Parathyroid adenoma (tissue), 2 donors: ENCODE measurements around the gene PRMT3.

Source experiments
- H2AFZ ChIP-seq: fragments of 300-600 bp; sonication (generic); one replicate; pipeline ENCODE4 v1.7.0; 2017; ENCODE audit warnings: antibody characterized with exemption, mild to moderate bottlenecking
- H3K27ac ChIP-seq: fragments of 300-600 bp; sonication (generic); one replicate; pipeline ENCODE4 v1.7.0; 2017
- H3K27me3 ChIP-seq: fragments of 300-600 bp; sonication (generic); one replicate; pipeline ENCODE4 v1.7.0; 2017; ENCODE audit warnings: low read length; ENCODE audit not compliant: control insufficient read depth, insufficient read depth
- H3K36me3 ChIP-seq: fragments of 300-600 bp; sonication (generic); one replicate; pipeline ENCODE4 v1.7.0; 2017; ENCODE audit warnings: low read length; ENCODE audit not compliant: control insufficient read depth, insufficient read depth
- H3K4me1 ChIP-seq: fragments of 300-600 bp; sonication (generic); one replicate; pipeline ENCODE4 v1.7.0; 2017; ENCODE audit warnings: control low read depth
- H3K4me2 ChIP-seq: fragments of 300-600 bp; sonication (generic); one replicate; pipeline ENCODE4 v1.7.0; 2017; ENCODE audit warnings: low read length
- H3K4me3 ChIP-seq: fragments of 300-600 bp; sonication (generic); one replicate; pipeline ENCODE4 v1.7.0; 2017; ENCODE audit warnings: low read depth, low read length
- H3K79me2 ChIP-seq: fragments of 300-600 bp; sonication (generic); one replicate; pipeline ENCODE4 v1.7.0; 2017; ENCODE audit warnings: control low read depth
- H3K9ac ChIP-seq: fragments of 300-600 bp; sonication (generic); one replicate; pipeline ENCODE4 v1.7.0; 2017; ENCODE audit warnings: mild to moderate bottlenecking
- H3K9me3 ChIP-seq: fragments of 300-600 bp; sonication (generic); one replicate; pipeline ENCODE4 v1.7.0; 2017; ENCODE audit warnings: low read length; ENCODE audit not compliant: control insufficient read depth
- TF ChIP-seq, protein P1 (sequence below): fragments of 300-600 bp; sonication (generic); IDR thresholded peaks from one replicate; pipeline ENCODE4 v1.7.0; 2017; ENCODE audit warnings: antibody characterized with exemption, mild to moderate bottlenecking
- donor health status: primary hyperparathyroidism.

The PRMT3 gene

DNA sequence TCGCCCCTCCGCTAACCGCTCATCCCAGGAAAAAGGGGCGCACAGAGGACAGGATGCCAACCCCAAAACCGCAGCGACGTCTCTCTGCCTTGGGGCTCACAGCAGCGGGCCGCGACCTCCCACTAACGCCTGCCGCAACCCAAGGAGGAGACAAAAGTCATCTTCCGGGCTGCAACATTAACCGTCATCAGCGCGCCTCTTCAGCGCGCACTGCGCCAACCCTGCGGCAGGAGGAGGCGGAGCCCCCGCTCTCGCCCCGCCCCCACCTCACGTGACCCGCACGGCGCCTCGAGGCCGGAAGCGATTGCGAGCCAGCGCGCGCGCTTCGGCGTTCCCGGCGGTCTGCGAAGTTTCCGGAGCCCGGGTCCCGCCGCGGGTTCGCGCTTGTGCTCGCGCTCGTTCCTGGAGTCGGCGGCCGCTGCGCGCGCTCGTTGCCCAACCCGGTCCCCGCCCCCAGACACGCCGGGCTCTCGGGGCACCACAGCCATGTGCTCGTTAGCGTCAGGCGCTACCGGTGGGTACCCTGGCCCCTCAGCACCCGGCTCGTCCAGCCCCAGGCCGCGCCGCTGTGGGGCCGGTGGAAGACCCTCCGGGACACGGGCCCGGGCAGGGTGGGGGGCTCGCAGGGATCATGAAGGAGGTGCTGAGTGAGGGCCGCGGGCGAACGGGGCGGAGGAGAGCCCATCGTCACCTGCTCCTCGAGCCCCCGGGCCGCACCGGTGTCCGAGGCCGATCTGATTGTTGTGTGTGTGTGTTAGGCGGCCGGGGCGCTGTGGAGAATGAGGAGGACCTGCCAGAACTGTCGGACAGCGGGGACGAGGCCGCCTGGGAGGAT, at the start of gene PRMT3:
Gene PRMT3, plus strand, starts transcription at position 456 of the 835 bp plus-strand sequence. Its CDS starts 31 bp downstream, at position 487.
- H3K79me2 ChIP-seq: no peaks in the 10 kb centered on the region
- H3K27ac ChIP-seq: peak within 1 kb of the TSS; percentile 85
- peak within 1 kb of the TSS; percentile 28 for H3K9ac ChIP-seq
- no peaks in the 10 kb centered on the region for H3K27me3 ChIP-seq
- H3K4me2 ChIP-seq: peak within 1 kb of the TSS; percentile 92
- H3K4me1 ChIP-seq: no peaks in the 10 kb centered on the region
- H2AFZ ChIP-seq: peak within 1 kb of the TSS; percentile 97
- peak within 1 kb of the TSS; percentile 87 for H3K4me3 ChIP-seq
- H3K9me3 ChIP-seq: no peaks in the 10 kb centered on the region
- TF ChIP-seq, protein P1, sequence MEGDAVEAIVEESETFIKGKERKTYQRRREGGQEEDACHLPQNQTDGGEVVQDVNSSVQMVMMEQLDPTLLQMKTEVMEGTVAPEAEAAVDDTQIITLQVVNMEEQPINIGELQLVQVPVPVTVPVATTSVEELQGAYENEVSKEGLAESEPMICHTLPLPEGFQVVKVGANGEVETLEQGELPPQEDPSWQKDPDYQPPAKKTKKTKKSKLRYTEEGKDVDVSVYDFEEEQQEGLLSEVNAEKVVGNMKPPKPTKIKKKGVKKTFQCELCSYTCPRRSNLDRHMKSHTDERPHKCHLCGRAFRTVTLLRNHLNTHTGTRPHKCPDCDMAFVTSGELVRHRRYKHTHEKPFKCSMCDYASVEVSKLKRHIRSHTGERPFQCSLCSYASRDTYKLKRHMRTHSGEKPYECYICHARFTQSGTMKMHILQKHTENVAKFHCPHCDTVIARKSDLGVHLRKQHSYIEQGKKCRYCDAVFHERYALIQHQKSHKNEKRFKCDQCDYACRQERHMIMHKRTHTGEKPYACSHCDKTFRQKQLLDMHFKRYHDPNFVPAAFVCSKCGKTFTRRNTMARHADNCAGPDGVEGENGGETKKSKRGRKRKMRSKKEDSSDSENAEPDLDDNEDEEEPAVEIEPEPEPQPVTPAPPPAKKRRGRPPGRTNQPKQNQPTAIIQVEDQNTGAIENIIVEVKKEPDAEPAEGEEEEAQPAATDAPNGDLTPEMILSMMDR: no peak
- H3K36me3 ChIP-seq: no peaks in the 10 kb centered on the region

DNA sequence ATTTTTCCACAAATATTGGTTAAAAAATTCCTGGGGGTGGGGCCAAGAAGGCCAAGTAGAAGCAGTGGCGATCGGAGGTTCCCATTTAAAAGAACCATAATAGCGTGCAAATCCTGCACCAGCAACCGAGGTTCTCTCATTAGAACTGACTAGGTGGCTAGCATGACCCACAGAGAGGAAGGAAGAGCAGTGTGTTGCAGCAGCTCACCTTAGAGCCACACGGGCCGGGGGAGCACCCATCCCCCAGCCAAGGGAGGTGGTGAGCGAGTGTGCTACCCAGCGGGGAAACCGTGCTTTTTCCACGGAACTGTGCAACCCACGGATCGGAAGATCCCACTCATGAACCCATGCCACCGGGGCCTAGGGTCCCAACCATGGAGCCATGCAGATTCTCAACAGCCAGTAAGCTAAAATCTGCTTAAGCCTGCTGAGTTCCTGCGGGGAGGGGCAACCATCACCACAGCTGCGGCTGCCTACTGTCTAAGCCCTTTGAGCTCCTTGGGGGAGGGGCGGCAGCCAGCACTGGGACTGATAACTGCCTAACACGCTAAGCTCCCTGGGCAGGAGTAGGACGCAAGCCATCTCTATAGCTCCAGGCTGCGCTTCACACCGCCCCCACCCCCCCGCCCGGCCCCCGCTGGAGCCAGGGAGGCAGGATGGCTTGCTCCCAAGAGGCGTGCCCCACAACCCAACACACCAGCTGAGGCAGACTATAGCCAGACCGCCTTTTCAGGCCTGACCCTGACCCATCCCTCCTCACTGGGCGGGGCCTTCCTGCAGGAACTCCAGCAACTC, 45.0 kb upstream of the PRMT3 start:
- H3K4me1 ChIP-seq: no peaks in the 10 kb centered on the region
- no peak overlapping the region for H3K9ac ChIP-seq
- no peaks in the 10 kb centered on the region for H3K9me3 ChIP-seq
- no peaks in the 10 kb centered on the region for H3K27me3 ChIP-seq
- no peak overlapping the region for H2AFZ ChIP-seq
- TF ChIP-seq, protein P1: no peak
- no peaks in the 10 kb centered on the region for H3K79me2 ChIP-seq
- no peaks in the 10 kb centered on the region for H3K36me3 ChIP-seq
- no peak overlapping the region for H3K4me3 ChIP-seq
- no peak overlapping the region for H3K27ac ChIP-seq
- H3K4me2 ChIP-seq: no peak overlapping the region

DNA sequence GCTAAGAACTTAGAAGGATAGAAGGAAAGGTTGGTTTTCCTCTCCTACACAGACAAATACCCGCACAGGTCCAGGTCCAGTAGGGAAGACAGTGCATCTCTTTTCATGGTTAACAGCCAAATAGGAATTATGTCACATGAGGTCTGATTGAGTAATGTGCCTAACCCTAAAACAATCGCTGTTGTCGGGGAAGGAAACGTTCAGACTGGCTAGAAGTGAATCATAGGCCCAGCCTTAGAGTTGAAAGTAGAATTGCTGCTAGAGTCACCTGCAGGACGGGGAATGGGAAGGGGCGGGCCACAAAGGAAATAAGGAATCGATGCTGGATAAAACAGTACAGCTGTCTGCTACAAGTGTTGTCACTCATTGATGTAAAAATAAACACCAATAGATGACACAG, 36.4 kb upstream of the PRMT3 start:
- Histone ChIP-seq H3K27ac (no peak overlapping the region), H3K4me1 (no peaks in the 10 kb centered on the region), H3K4me2 (no peak overlapping the region), H2AFZ (no peak overlapping the region), H3K79me2 (no peaks in the 10 kb centered on the region), H3K9me3 (no peaks in the 10 kb centered on the region), H3K36me3 (no peaks in the 10 kb centered on the region), H3K9ac (no peak overlapping the region), H3K27me3 (no peaks in the 10 kb centered on the region), H3K4me3 (no peak overlapping the region)
- TF ChIP-seq, protein P1: no peak

DNA sequence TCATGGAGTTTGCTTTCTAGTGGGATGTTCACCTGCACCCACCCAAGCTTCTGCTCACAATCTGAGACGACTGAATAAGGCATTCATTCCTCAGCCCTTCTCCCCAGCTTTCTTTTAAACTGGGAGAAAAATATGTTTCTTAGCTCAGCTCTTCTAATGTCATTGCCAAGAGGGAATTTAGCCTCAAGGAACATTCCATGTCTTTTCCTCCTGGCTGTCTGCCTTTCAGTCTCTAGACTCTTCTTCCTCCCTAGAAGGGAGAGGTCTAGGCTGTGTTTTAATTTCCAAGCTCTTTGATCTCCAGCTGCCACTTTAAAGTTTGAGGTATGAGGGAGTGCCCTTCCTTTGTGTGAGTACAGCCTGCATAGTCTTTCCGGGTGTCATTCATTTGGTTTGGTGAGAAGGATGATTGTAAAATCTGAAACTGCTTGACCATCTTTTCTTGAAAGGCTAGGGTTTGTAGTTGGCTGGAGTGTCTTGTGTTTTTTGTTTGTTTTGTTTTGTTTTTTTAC, 35.7 kb upstream of the PRMT3 start:
- Histone ChIP-seq H3K4me1 (no peaks in the 10 kb centered on the region), H3K79me2 (no peaks in the 10 kb centered on the region), H2AFZ (no peak overlapping the region), H3K4me2 (no peak overlapping the region), H3K9ac (no peak overlapping the region), H3K27ac (no peak overlapping the region), H3K36me3 (no peaks in the 10 kb centered on the region), H3K9me3 (no peaks in the 10 kb centered on the region), H3K4me3 (no peak overlapping the region), H3K27me3 (no peaks in the 10 kb centered on the region)
- TF ChIP-seq, protein P1: no peak
